GM19099 (cell line): Measurements from ENCODE around the gene GTF2H4.

Source experiments
- POLR2A ChIP-seq: IDR thresholded peaks from 3 replicates; pipeline ENCODE4 v1.6.1; 2011; ENCODE audit warnings: low read depth; ENCODE audit not compliant: insufficient read length; ENCODE audit errors: extremely low read depth

Gene GTF2H4

GRCh38 chr6:30931969-30932645, 24.1 kb downstream of the GTF2H4 start, which contains the start of gene SFTA2:
TSS of gene SFTA2 (minus strand) at chr6:30932170. CDS start at chr6:30932096, 74 bp downstream.
- no peak for TF ChIP-seq POLR2A

- no peak for TF ChIP-seq POLR2A
These were observed 24.8 kb downstream of the GTF2H4 start for GRCh38 chr6:30932665-30933365.

- no peak for TF ChIP-seq POLR2A
These were observed 27.0 kb downstream of the GTF2H4 start for GRCh38 chr6:30935018-30935417.

GRCh38 chr6:30937265-30937664, 29.3 kb downstream of the GTF2H4 start:
- TF ChIP-seq POLR2A, result no peak

- no peak for TF ChIP-seq POLR2A
These were observed 30.7 kb downstream of the GTF2H4 start for GRCh38 chr6:30938730-30939129.

GRCh38 chr6:30939473-30939872, 31.5 kb downstream of the GTF2H4 start:
- TF ChIP-seq POLR2A, result no peak

- no peak for TF ChIP-seq POLR2A
These were observed 32.5 kb downstream of the GTF2H4 start, which contains the start of gene MUCL3 for GRCh38 chr6:30940361-30940986. TSS of gene MUCL3 (plus strand) at chr6:30940973. CDS start at chr6:30941000, 27 bp downstream.

GRCh38 chr6:30942338-30943060, 34.5 kb downstream of the GTF2H4 start:
- TF ChIP-seq POLR2A, result no peak

GRCh38 chr6:30944051-30944450, 36.0 kb downstream of the GTF2H4 start:
- no peak for TF ChIP-seq POLR2A

- TF ChIP-seq POLR2A, result no peak
These were observed 37.3 kb downstream of the GTF2H4 start for GRCh38 chr6:30945281-30945680.

GRCh38 chr6:30947231-30947630, 39.2 kb downstream of the GTF2H4 start:
- TF ChIP-seq POLR2A, result no peak

GRCh38 chr6:30948811-30949210, 40.8 kb downstream of the GTF2H4 start:
- TF ChIP-seq POLR2A, result no peak

- TF ChIP-seq POLR2A, result no peak
These were observed 44.0 kb downstream of the GTF2H4 start for GRCh38 chr6:30951907-30952469.

GRCh38 chr6:30954631-30955366, 46.8 kb downstream of the GTF2H4 start:
- TF ChIP-seq POLR2A, result no peak
